ENCODE data around the gene TCOF1.

The TCOF1 gene

GRCh38 chr5:150333400-150333799 lies 24.1 kb upstream of the TCOF1 start:
- H3K4me1 Mint-ChIP-seq: no peaks in the 10 kb centered on the region
- H3K9me3 Mint-ChIP-seq: no peaks in the 10 kb centered on the region
- H3K4me3 Mint-ChIP-seq: no peak overlapping the region
- DNase-seq (ENCODE audit: low spot score in 2 of 2) (no peak), ATAC-seq (ENCODE audit: low read depth) (no peak)
- no peaks in the 10 kb centered on the region for H3K36me3 Mint-ChIP-seq
- H3K27ac Mint-ChIP-seq: no peak overlapping the region
- H3K27me3 Mint-ChIP-seq: peaks cover 4% of the 10 kb centered on the region

- ATAC-seq (ENCODE audit: low read depth) (no peak), DNase-seq (ENCODE audit: low spot score in 2 of 2) (no peak)
- Mint-ChIP-seq H3K27ac (no peak overlapping the region), H3K27me3 (no peaks in the 10 kb centered on the region), H3K9me3 (no peaks in the 10 kb centered on the region), H3K4me3 (no peak overlapping the region), H3K4me1 (peaks cover 2% of the 10 kb centered on the region), H3K36me3 (no peaks in the 10 kb centered on the region)
Observed at GRCh38 chr5:150335778-150336177, 21.7 kb upstream of the TCOF1 start.

GRCh38 chr5:150338546-150338945 lies 19.0 kb upstream of the TCOF1 start:
- Mint-ChIP-seq H3K36me3 (no peaks in the 10 kb centered on the region), H3K4me1 (peaks cover 6% of the 10 kb centered on the region), H3K27ac (no peak overlapping the region), H3K9me3 (no peaks in the 10 kb centered on the region), H3K27me3 (peaks cover 2% of the 10 kb centered on the region), H3K4me3 (no peak overlapping the region)
- ATAC-seq (ENCODE audit: low read depth): no peak
- DNase-seq (ENCODE audit: low spot score in 2 of 2): no peak

- H3K27me3 Mint-ChIP-seq: peaks cover 3% of the 10 kb centered on the region
- H3K9me3 Mint-ChIP-seq: no peaks in the 10 kb centered on the region
- no peak overlapping the region for H3K27ac Mint-ChIP-seq
- DNase-seq (ENCODE audit: low spot score in 2 of 2) (no peak), ATAC-seq (ENCODE audit: low read depth) (no peak)
- peaks cover 6% of the 10 kb centered on the region for H3K4me1 Mint-ChIP-seq
- no peaks in the 10 kb centered on the region for H3K36me3 Mint-ChIP-seq
- H3K4me3 Mint-ChIP-seq: no peak overlapping the region
Observed at GRCh38 chr5:150339165-150339564, 18.3 kb upstream of the TCOF1 start.

GRCh38 chr5:150339841-150340240 lies 17.7 kb upstream of the TCOF1 start:
- H3K4me3 Mint-ChIP-seq: no peak overlapping the region
- H3K27ac Mint-ChIP-seq: no peak overlapping the region
- no peaks in the 10 kb centered on the region for H3K9me3 Mint-ChIP-seq
- peaks cover 6% of the 10 kb centered on the region for H3K4me1 Mint-ChIP-seq
- H3K27me3 Mint-ChIP-seq: peaks cover 4% of the 10 kb centered on the region
- DNase-seq (ENCODE audit: low spot score in 2 of 2) (no peak), ATAC-seq (ENCODE audit: low read depth) (no peak)
- no peaks in the 10 kb centered on the region for H3K36me3 Mint-ChIP-seq

- peak; percentile 15 for ATAC-seq (ENCODE audit: low read depth)
- no peaks in the 10 kb centered on the region for H3K36me3 Mint-ChIP-seq
- H3K9me3 Mint-ChIP-seq: no peaks in the 10 kb centered on the region
- H3K27me3 Mint-ChIP-seq: peaks cover 4% of the 10 kb centered on the region
- H3K27ac Mint-ChIP-seq: no peak overlapping the region
- no peak for DNase-seq (ENCODE audit: low spot score in 2 of 2)
- no peak overlapping the region for H3K4me3 Mint-ChIP-seq
- H3K4me1 Mint-ChIP-seq: peaks cover 6% of the 10 kb centered on the region
Observed at GRCh38 chr5:150340614-150341255, 16.8 kb upstream of the TCOF1 start.

- Mint-ChIP-seq H3K36me3 (no peaks in the 10 kb centered on the region), H3K27me3 (peaks cover 4% of the 10 kb centered on the region), H3K9me3 (no peaks in the 10 kb centered on the region), H3K4me1 (peaks cover 6% of the 10 kb centered on the region), H3K27ac (no peak overlapping the region), H3K4me3 (no peak overlapping the region)
- ATAC-seq (ENCODE audit: low read depth): no peak
- DNase-seq (ENCODE audit: low spot score in 2 of 2): no peak
Observed at GRCh38 chr5:150341331-150341730, 16.2 kb upstream of the TCOF1 start.

GRCh38 chr5:150341989-150342388 lies 15.5 kb upstream of the TCOF1 start:
- ATAC-seq (ENCODE audit: low read depth) (no peak), DNase-seq (ENCODE audit: low spot score in 2 of 2) (no peak)
- no peaks in the 10 kb centered on the region for H3K9me3 Mint-ChIP-seq
- H3K4me1 Mint-ChIP-seq: peaks cover 6% of the 10 kb centered on the region
- H3K36me3 Mint-ChIP-seq: no peaks in the 10 kb centered on the region
- H3K27me3 Mint-ChIP-seq: peaks cover 4% of the 10 kb centered on the region
- H3K27ac Mint-ChIP-seq: no peak overlapping the region
- no peak overlapping the region for H3K4me3 Mint-ChIP-seq

GRCh38 chr5:150342583-150342982 lies 14.9 kb upstream of the TCOF1 start:
- H3K36me3 Mint-ChIP-seq: no peaks in the 10 kb centered on the region
- ATAC-seq (ENCODE audit: low read depth): no peak
- no peak overlapping the region for H3K4me3 Mint-ChIP-seq

GRCh38 chr5:150343994-150344631 lies 13.4 kb upstream of the TCOF1 start:
- H3K9me3 Mint-ChIP-seq: no peaks in the 10 kb centered on the region
- ATAC-seq (ENCODE audit: low read depth): no peak
- H3K4me3 Mint-ChIP-seq: no peak overlapping the region

More at GRCh38 chr5:150342583-150342982, 14.9 kb upstream of the TCOF1 start:
- DNase-seq (ENCODE audit: low spot score in 2 of 2): no peak
- H3K4me1 Mint-ChIP-seq: peaks cover 6% of the 10 kb centered on the region
- no peak overlapping the region for H3K27ac Mint-ChIP-seq
- H3K27me3 Mint-ChIP-seq: peaks cover 4% of the 10 kb centered on the region
- H3K9me3 Mint-ChIP-seq: no peaks in the 10 kb centered on the region

GRCh38 chr5:150345716-150346115 lies 11.8 kb upstream of the TCOF1 start:
- no peaks in the 10 kb centered on the region for H3K36me3 Mint-ChIP-seq
- ATAC-seq (ENCODE audit: low read depth) (no peak), DNase-seq (ENCODE audit: low spot score in 2 of 2) (no peak)
- H3K27ac Mint-ChIP-seq: no peak overlapping the region
- peaks cover 8% of the 10 kb centered on the region for H3K4me1 Mint-ChIP-seq
- H3K27me3 Mint-ChIP-seq: peaks cover 4% of the 10 kb centered on the region
- no peak overlapping the region for H3K4me3 Mint-ChIP-seq
- H3K9me3 Mint-ChIP-seq: no peaks in the 10 kb centered on the region

More at GRCh38 chr5:150343994-150344631, 13.4 kb upstream of the TCOF1 start:
- DNase-seq (ENCODE audit: low spot score in 2 of 2): no peak
- H3K27ac Mint-ChIP-seq: no peak overlapping the region
- peaks cover 4% of the 10 kb centered on the region for H3K27me3 Mint-ChIP-seq
- H3K4me1 Mint-ChIP-seq: peaks cover 6% of the 10 kb centered on the region
- no peaks in the 10 kb centered on the region for H3K36me3 Mint-ChIP-seq

GRCh38 chr5:150346592-150346991 lies 10.9 kb upstream of the TCOF1 start:
- H3K36me3 Mint-ChIP-seq: no peaks in the 10 kb centered on the region
- H3K9me3 Mint-ChIP-seq: no peaks in the 10 kb centered on the region
- no peak for DNase-seq (ENCODE audit: low spot score in 2 of 2)
- no peak overlapping the region for H3K27ac Mint-ChIP-seq
- ATAC-seq (ENCODE audit: low read depth): no peak
- H3K4me1 Mint-ChIP-seq: peaks cover 11% of the 10 kb centered on the region
- H3K4me3 Mint-ChIP-seq: no peak overlapping the region
- H3K27me3 Mint-ChIP-seq: peaks cover 4% of the 10 kb centered on the region

GRCh38 chr5:150347003-150347402 lies 10.5 kb upstream of the TCOF1 start:
- ATAC-seq (ENCODE audit: low read depth) (no peak), DNase-seq (ENCODE audit: low spot score in 2 of 2) (no peak)
- Mint-ChIP-seq H3K36me3 (no peaks in the 10 kb centered on the region), H3K27me3 (peaks cover 4% of the 10 kb centered on the region), H3K4me1 (peaks cover 11% of the 10 kb centered on the region), H3K4me3 (no peak overlapping the region), H3K27ac (no peak overlapping the region), H3K9me3 (no peaks in the 10 kb centered on the region)

GRCh38 chr5:150347451-150347850 lies 10.0 kb upstream of the TCOF1 start:
- no peak for DNase-seq (ENCODE audit: low spot score in 2 of 2)
- Mint-ChIP-seq H3K27me3 (peaks cover 4% of the 10 kb centered on the region), H3K36me3 (no peaks in the 10 kb centered on the region), H3K4me1 (peaks cover 9% of the 10 kb centered on the region), H3K4me3 (no peak overlapping the region), H3K27ac (no peak overlapping the region), H3K9me3 (no peaks in the 10 kb centered on the region)
- no peak for ATAC-seq (ENCODE audit: low read depth)

Measured in memory B cell (primary cell).